Measurements from ENCODE around the gene SEMA4A. TPM values are rescaled to one million over a fixed set of nuclear protein-coding genes. Genes with fewer than 3 reads are reported as not detected.

The SEMA4A gene
- polyA plus RNA-seq, 1 donor from 2014 or later = 17.1 TPM

- no peaks in the 10 kb centered on the region for H3K79me2 ChIP-seq (replicated peaks; ENCODE audit: insufficient read depth, low read length)
- H3K27me3 ChIP-seq (ENCODE audit: insufficient read depth, low read depth, low read length) = no peaks in the 10 kb centered on the region
- no peaks in the 10 kb centered on the region for H3K9me3 ChIP-seq (ENCODE audit: low read length)
- H3K36me3 ChIP-seq (ENCODE audit: insufficient read depth, low read length) = no peaks in the 10 kb centered on the region
- H3K27ac ChIP-seq (ENCODE audit: low read length) = no peak overlapping the region
- TF ChIP-seq SMC3 (conservative IDR thresholded peaks at IDR 0.05; ENCODE audit: poor library complexity) (no peak), CTCF (IDR thresholded peaks at IDR 0.05; ENCODE audit: poor library complexity, severe bottlenecking) (no peak), REST (IDR thresholded peaks at IDR 0.05; ENCODE audit: borderline replicate concordance) (no peak), RAD21 (conservative IDR thresholded peaks at IDR 0.05) (no peak), EZH2 (IDR thresholded peaks at IDR 0.05; ENCODE audit: borderline replicate concordance, insufficient read depth, low read length, poor library complexity, severe bottlenecking) (no peak), TAF1 (IDR thresholded peaks at IDR 0.05; ENCODE audit: low read depth) (no peak), EP300 (conservative IDR thresholded peaks at IDR 0.05; ENCODE audit: poor library complexity, severe bottlenecking) (no peak), POLR2AphosphoS5 (IDR thresholded peaks at IDR 0.05) (no peak), MXI1 (conservative IDR thresholded peaks at IDR 0.05; ENCODE audit: poor library complexity, severe bottlenecking) (no peak)
- H3F3A ChIP-seq (ENCODE audit: insufficient read depth, low read length, poor library complexity, severe bottlenecking) = no peaks in the 10 kb centered on the region
- H3K9ac ChIP-seq (ENCODE audit: low read length) = no peak overlapping the region
- H3K4me3 ChIP-seq (ENCODE audit: low read length) = no peak overlapping the region
- H4K20me1 ChIP-seq (ENCODE audit: insufficient read depth) = no peaks in the 10 kb centered on the region
- no peak overlapping the region for H3K4me2 ChIP-seq (ENCODE audit: low read length)
- H3K9me2 ChIP-seq (ENCODE audit: insufficient read depth, low read length) = no peaks in the 10 kb centered on the region
- no peak overlapping the region for H2AFZ ChIP-seq (ENCODE audit: low read depth, low read length)
Observed at GRCh38 chr1:156122519-156123355, 30.6 kb upstream of the SEMA4A start.

- no peaks in the 10 kb centered on the region for H3F3A ChIP-seq (ENCODE audit: insufficient read depth, low read length, poor library complexity, severe bottlenecking)
- H3K9me3 ChIP-seq (ENCODE audit: low read length) = no peaks in the 10 kb centered on the region
- H3K9ac ChIP-seq (ENCODE audit: low read length) = no peak overlapping the region
- H2AFZ ChIP-seq (ENCODE audit: low read depth, low read length) = no peak overlapping the region
- no peaks in the 10 kb centered on the region for H3K36me3 ChIP-seq (ENCODE audit: insufficient read depth, low read length)
- H4K20me1 ChIP-seq (ENCODE audit: insufficient read depth) = no peaks in the 10 kb centered on the region
- no peak overlapping the region for H3K4me2 ChIP-seq (ENCODE audit: low read length)
- no peaks in the 10 kb centered on the region for H3K27me3 ChIP-seq (ENCODE audit: insufficient read depth, low read depth, low read length)
- TF ChIP-seq REST (IDR thresholded peaks at IDR 0.05; ENCODE audit: borderline replicate concordance) = no peak
- no peak for TF ChIP-seq EZH2 (IDR thresholded peaks at IDR 0.05; ENCODE audit: borderline replicate concordance, insufficient read depth, low read length, poor library complexity, severe bottlenecking)
- no peak for TF ChIP-seq TAF1 (IDR thresholded peaks at IDR 0.05; ENCODE audit: low read depth)
- no peak for TF ChIP-seq MXI1 (conservative IDR thresholded peaks at IDR 0.05; ENCODE audit: poor library complexity, severe bottlenecking)
- no peak for TF ChIP-seq POLR2AphosphoS5 (IDR thresholded peaks at IDR 0.05)
- no peaks in the 10 kb centered on the region for H3K9me2 ChIP-seq (ENCODE audit: insufficient read depth, low read length)
- no peaks in the 10 kb centered on the region for H3K79me2 ChIP-seq (replicated peaks; ENCODE audit: insufficient read depth, low read length)
- H3K4me3 ChIP-seq (ENCODE audit: low read length) = no peak overlapping the region
- no peak overlapping the region for H3K27ac ChIP-seq (ENCODE audit: low read length)
Observed at GRCh38 chr1:156123356-156124196, 29.8 kb upstream of the SEMA4A start.

Data from neural cell (in vitro differentiated cells).